ENCODE data around the gene CHKB.

Gene CHKB

DNA sequence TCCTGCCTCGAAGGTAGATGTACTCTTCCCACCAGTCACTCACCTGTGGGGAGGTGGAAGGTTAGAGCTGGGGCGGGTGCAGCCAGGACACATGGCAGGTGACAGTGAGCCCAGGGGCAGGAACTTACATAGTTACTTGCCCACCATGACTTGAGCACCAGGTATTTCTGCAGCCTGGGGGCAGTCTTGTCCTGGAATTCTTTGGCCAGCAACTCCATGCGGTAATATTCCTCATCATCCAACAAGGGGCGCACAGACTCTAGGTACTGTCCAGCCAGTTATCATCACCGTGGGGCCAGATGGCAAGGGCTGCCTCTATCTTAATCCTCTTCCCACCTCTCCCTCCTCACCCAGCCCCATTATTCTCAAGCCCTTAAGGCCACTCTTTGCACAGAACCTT, 6.6 kb downstream of the CHKB start:
- TF ChIP-seq, protein P1, sequence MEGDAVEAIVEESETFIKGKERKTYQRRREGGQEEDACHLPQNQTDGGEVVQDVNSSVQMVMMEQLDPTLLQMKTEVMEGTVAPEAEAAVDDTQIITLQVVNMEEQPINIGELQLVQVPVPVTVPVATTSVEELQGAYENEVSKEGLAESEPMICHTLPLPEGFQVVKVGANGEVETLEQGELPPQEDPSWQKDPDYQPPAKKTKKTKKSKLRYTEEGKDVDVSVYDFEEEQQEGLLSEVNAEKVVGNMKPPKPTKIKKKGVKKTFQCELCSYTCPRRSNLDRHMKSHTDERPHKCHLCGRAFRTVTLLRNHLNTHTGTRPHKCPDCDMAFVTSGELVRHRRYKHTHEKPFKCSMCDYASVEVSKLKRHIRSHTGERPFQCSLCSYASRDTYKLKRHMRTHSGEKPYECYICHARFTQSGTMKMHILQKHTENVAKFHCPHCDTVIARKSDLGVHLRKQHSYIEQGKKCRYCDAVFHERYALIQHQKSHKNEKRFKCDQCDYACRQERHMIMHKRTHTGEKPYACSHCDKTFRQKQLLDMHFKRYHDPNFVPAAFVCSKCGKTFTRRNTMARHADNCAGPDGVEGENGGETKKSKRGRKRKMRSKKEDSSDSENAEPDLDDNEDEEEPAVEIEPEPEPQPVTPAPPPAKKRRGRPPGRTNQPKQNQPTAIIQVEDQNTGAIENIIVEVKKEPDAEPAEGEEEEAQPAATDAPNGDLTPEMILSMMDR (IDR thresholded peaks at IDR 0.05; ENCODE audit: insufficient read depth, low read depth, low read length, missing control alignments) = peak; percentile 28
- H3K4me3 ChIP-seq (ENCODE audit: low read length) = no peak overlapping the region
- DNase-seq (ENCODE audit: low read depth) = peak; percentile 67

DNA sequence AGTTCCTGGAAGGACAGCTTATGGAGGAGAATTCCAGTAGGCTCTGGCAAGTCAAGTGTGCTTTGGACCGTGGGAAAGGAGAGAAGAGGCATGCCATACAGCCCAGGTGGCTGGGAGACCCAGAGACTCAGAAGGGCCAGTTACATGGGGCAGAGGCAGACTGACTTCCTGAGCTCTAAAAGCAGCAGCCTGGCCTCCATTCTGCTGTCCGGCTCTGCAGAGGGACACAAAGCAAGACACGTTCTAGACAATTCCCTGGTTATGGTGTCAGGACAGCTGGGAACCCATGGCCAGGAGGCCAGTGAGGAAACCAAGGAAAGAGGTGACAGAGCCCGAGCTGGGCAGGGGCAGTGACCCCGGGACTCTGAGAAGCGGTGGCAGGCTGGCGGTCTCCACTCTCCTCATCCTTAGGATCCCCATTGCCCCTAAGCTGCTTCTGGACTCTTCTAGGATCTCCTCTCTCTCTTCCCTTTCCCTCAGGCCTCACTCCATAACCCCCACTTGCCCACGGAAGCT, 7.2 kb downstream of the CHKB start:
- TF ChIP-seq, protein P1 (IDR thresholded peaks at IDR 0.05; ENCODE audit: insufficient read depth, low read depth, low read length, missing control alignments) = no peak
- H3K4me3 ChIP-seq (ENCODE audit: low read length) = no peak overlapping the region
- DNase-seq (ENCODE audit: low read depth) = no peak

DNA sequence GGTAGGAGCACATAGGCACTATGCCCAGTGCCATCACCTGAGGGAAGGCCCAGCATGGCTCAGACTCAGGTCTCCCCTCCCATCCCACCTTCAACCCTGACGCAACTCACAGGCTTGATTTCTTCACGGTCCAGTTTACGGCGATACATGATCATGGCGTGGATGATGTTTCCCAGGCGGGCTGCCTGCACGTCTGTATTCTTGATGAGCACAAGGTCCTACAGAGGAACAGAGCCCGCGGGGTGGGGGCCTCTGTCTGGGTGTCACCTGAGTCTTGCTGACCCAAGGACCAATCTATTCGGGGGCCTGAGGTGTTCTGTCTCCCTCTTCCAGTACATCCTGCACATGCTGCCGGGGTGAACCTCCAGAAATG, 8.3 kb downstream of the CHKB start:
- TF ChIP-seq, protein P1 (IDR thresholded peaks at IDR 0.05; ENCODE audit: insufficient read depth, low read depth, low read length, missing control alignments) = no peak
- no peak for DNase-seq (ENCODE audit: low read depth)
- no peak overlapping the region for H3K4me3 ChIP-seq (ENCODE audit: low read length)

DNA sequence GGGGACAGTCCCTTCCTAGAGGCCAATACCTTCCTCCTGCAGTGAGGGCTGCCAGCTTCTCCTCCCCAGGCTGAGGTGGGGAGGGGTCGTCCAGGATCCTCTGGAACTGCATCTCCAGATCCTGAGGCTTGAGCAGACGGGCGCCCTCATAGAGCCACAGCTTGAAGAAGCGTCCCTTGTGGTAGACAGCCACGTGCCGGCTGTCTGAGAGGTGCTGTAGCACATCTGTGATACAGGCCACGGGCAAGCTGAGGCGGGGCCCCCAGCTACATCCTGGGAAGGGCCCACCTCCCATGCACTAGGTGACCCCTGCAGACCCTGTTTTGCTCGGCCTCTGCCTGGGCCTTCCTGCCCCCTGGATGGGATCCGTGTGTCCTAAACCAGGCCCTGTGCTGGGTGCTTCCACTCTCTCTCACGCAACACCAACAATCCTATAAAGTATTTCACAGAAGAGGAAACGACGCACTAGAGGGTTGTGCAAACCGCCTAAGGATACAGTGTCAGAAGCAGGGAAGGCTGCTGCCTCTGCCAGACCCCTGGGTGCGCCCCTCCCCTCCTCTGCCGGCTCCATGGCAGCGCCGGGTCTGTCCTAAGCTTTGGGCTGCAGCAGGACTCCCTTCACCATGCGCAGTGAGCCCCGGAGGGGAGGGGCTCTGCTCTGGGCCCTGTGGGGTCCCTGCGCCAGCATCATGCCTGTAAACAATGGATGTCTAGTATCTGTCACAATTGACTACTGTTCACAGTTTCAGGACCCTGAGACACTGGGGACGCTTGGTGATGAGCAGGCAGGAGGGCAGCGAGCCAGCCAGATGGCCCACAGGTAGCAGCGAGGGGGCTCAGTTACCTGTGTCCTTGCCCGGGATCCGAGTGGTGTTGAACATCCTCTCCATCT, 8.9 kb downstream of the CHKB start:
- DNase-seq (ENCODE audit: low read depth) = no peak
- no peak overlapping the region for H3K4me3 ChIP-seq (ENCODE audit: low read length)
- TF ChIP-seq, protein P1 (IDR thresholded peaks at IDR 0.05; ENCODE audit: insufficient read depth, low read depth, low read length, missing control alignments) = no peak

DNA sequence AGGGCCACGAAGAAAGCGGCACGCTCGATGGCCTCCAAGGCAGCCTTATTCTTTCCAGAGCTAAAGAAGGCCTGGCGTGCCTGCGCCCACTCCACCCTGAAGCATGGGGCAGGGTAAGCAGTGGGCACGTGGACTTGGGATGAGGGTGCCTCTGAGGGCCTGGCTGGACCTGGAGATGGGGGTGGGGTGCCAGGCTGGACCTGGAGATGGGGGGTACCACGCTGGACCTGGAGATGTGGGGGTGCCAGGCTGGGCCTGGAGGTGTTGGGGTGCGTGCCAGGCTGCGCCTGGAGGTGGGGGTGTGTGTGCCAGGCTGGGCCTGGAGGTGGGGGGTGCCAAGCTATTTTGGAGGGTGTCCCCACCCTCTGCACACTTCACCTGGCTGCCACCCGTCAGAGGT, 9.7 kb downstream of the CHKB start:
- no peak for DNase-seq (ENCODE audit: low read depth)
- TF ChIP-seq, protein P1 (IDR thresholded peaks at IDR 0.05; ENCODE audit: insufficient read depth, low read depth, low read length, missing control alignments) = no peak
- no peak overlapping the region for H3K4me3 ChIP-seq (ENCODE audit: low read length)

DNA sequence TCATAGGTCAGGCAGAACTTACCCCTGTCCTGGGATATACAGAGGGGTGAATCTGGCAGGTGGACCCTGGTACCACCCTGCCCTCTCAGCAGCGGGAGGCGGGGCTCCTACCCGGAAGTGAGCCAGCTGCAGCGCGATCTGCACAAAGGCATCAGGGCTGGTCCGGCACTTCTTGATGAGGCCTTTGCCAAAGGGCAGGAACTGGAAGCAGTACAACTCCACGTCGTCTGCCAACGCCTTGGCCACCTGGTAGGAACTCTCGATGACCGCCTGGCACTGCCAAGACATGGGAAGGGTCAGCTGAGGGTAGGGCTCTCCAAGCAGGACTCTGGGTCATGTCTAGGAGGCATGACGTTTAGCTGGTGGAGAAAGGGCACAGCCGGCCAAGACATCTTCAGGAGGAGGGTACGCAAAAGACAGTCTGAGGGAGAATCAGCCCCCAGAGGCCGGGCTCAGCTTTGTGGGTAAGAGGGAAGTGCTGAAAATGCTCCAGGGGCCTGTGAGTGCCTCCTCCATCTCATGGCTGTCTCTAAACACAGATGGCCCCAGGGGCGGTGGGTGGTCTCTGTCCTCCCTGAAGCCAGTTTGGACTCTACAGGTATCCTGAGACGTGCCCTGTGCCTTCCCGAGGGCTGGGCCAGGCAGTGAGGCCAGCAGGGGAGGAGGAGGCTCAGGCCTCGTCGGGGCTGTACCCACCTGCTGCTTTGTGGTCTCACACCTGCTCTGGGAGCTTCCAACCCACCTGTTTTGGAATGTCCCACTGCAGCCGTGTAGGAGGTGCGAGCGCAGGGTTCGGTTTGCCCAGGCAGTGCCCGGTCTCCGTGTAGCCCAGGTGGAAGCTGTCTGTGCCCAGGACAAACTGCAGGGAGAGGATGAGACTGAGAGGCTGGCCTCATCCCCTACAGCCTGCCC, 11.1 kb downstream of the CHKB start:
- DNase-seq (ENCODE audit: low read depth) = no peak
- no peak overlapping the region for H3K4me3 ChIP-seq (ENCODE audit: low read length)
- TF ChIP-seq, protein P1 (IDR thresholded peaks at IDR 0.05; ENCODE audit: insufficient read depth, low read depth, low read length, missing control alignments) = no peak

Data from epithelial cell of esophagus (primary cell).